GM18498 (cell line): ENCODE results near the gene XPO5.
"Not testable (repeated sequence)": the region's sequence is repeated elsewhere in the genome, so short reads cannot be mapped to it uniquely, and the experiment has no call there.

Experiments
- ATAC-seq: cut with Tn5 transposase; IDR thresholded peaks from one replicate; pipeline ENCODE4 v1.9.1; 2021; ENCODE audit warnings: mild to moderate bottlenecking, moderate library complexity; ENCODE audit not compliant: unreplicated experiment

XPO5 gene

DNA sequence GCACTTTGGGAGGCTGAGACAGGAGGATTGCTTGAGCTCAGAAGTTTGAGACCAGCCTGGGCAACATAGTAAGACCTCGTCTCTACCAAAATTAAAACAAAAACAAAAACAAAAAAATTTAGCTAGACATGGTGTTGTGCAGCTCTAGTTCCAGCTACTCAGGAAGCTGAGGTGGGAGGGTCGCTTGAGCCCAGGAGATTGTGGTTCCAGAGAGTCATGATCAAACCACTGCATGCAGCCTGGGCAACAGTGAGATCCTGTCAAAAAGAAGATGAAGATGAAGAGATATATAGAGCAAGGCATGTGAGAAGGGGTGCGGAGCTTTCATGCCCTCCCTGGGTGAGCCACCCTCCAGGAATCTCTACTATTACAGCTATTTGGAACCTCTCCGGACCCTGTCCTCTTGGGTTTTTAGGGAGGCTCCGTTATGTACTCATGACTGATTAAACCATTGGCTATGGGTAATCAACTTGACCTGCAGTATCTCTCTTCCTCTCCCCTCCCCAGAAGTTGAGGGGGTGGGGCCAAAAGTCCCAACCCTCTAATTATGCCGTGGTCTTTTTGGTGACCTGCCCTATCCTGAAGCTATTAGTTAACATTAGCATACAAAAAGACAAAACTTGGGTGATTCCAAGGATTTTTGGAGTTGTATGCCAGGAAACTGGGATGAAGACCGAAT is 9.2 kb upstream of the XPO5 start:
- ATAC-seq = no peak

DNA sequence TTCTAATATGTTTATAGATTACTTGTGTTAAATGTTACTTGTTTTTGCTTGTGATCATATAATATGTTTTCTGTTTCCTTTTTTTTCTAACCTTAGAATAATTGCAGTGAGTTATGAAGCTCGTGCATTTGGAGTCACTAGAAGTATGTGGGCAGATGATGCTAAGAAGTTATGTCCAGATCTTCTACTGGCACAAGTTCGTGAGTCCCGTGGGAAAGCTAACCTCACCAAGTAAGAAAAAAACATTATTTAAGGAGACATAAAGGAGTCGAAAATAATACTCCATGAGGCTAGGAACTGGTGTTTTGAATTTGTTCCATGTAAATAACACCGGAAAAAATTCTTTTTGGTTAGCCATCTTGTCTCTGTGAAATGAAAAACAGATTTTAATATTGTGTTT is 7.1 kb upstream of the XPO5 start:
- no peak for ATAC-seq

DNA sequence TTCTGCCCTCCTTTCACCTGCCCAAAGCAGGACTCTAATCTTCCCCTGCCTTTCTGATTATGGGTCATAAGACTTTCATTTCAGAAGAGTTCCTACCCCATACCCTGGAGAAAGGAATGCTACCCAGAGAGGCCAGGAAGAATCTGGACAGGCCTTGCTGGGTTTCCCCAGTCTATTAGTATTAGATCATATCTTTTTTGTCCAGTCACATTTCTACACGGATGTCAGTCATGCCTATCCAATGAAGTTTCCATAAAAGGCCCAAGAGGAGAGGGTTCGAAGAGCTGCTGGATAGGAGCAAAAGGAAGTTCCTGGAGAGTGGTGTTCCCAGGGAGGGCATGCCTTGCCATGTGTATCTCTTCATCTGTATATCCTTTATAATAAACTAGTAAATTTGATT is 3.3 kb upstream of the XPO5 start:
- no peak for ATAC-seq

DNA sequence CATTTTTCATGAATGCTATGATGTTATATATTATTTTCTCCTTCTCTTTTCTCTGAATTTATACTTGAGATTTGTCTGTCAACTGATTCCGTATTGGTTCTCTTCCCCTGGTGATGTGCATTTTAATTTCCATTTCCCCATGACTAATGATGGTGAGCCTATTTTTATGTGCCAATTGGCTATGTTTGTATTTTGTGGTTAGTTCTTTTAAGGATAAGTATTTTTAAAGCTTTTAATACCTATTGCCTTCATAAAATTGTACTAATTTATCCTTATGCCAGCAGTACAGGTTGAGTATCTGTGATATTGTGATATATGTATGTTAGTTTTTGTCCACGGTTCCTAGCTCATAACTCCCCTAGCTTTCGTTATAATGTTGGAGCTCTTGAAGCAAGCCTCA is 2.9 kb upstream of the XPO5 start:
- ATAC-seq = no peak

DNA sequence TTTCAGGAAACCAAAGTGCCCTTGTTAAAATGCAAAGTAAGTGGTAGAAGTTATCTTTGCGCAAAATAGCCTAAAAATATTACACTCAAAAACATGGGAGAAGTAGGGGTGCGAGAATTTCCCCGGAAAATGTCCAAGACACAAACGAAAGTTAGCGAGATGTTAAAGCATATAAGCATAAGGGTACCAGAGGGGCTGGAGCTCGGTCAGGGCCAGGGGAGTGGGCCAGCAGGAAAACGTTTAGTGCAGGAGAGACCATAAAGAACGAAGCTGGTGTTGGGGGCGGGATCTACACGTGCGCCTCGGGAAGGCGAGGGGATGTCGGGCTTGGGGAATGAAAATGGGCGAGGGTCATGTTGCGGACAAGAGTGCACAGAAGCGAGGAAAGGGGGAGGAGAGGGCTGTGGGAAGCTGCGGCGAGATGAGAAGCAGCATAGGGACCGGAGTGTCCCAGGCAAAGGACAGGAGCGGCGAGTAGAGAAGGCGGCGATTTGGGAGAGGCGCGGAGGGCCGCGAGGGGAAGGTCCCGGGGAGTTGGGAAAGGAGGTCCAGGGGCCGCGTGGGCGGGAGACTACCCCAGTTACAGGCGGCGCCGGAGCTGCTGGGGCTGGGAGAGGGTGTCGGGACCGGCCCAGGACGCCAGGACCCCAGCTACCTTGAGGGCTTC is 600 bp downstream of the XPO5 start:
- ATAC-seq = peak; percentile 25

DNA sequence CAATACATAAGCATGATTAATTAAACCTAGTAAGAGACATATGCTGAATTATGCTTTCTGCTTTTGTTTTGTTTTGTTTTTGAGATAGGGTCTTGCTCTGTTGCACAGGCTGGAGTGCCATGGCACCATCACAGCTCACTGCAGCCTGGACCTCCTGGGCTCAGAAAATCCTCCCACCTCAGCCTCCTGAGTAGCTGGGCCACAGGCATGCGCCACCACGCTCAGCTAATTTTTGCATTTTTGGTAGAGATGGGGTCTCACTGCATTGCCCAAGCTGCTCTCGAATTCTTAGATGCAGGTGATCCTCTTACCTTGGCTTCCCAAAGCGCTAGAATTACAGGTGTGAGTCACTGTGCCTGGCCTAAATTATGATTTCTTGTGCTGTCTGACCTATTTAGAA is 3.8 kb downstream of the XPO5 start:
- no peak for ATAC-seq

DNA sequence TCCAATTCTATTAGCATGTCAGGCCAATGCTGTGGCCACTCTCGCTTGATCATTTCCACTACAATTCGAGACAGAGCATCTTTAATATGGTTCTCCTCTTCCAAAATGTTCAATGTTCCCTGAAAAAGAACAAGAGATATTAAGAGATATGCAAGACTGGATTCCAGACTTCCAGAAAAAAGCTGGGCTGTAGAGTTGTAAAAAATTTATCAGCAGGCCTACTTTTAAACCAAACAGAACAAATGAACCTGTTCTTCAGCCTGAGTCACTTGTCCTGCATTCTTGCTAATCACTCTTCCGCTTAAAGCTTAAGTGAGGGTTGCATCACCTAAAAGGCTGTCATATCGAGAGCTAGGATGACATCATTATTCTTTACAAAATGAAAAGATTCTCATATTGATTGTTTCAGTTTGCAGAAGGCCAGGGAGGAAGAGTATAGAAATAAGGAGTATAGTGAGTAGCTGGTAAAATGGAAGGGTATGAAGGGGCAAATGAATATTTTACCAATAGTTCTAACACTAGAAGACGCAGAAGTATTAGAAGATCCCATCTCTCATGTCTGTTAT is 4.9 kb downstream of the XPO5 start:
- no peak for ATAC-seq

DNA sequence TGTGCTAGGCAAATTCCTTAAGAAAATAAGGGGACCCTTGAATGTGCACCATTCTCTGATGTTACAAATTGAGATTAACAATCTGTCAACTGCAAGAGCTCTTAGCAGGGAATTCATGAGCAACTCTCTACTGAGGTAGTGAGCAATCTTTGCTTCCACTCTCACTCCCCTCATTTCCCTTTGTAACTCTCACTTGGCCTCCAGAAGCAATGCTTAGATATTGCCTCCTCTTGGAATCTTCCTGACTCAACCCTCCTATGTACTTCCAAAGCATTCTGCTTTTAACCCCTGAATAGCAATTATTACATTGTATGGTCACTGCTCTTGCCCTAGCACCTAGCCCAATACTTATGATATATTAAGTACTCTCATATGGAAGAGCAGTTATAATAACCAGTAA is 16.5 kb downstream of the XPO5 start:
- no peak for ATAC-seq

DNA sequence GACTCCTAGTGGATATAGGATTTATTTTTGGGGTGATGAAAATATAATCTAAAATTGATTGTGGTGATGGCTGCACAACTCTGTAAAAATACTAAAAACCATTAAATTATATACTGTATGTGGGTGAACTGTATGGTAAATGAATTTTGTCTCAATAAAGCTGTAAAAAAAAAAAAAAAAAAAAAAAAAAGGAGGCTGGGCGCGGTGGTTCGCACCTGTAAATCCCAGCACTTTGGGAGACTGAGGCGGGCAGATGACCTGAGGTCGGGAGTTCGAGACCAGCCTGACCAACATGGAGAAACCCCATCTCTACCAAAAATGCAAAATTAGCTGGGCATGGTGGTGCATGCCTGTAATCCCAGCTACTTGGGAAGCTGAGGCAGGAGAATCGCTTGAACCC is 18.2 kb downstream of the XPO5 start:
- not testable (repeated sequence) for ATAC-seq

DNA sequence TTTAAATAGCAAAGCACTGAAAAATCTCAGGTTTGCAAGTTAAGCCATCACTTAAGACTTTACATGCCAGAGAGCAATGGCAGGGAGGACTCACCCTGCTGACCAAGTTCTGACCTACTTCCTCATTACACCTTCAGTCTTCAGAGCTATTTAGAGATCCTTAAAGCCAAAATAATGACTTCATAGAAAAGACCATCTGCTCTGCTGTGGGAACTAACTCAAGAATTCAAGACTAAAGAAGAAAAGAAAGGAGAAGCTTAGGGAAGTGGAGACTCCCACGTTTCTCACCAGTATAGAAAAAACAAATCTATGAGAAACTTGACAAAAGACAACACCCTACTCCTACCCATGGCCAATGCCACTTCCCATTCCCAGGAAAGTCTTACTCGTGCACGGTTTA is 28.6 kb downstream of the XPO5 start:
- no peak for ATAC-seq

DNA sequence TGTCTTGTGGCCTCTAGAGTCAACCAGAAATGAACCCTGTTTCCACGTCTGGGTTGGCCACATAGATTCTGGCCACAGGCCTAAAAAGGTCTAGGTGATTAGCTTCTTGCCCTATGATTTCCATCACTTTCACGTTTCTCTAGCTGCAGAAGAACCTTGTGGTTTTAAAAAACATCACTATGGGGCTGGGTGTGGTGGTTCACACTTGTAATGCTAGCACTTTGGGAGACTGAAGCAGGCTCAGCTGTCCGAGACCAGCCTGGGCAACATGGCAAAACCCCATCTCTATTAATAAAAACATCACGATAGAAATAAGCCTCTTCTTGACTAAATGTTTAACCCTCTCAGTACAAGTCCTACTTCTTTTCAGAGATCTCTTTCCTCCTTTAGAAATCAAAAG is 31.4 kb downstream of the XPO5 start:
- peak; percentile 57 for ATAC-seq

DNA sequence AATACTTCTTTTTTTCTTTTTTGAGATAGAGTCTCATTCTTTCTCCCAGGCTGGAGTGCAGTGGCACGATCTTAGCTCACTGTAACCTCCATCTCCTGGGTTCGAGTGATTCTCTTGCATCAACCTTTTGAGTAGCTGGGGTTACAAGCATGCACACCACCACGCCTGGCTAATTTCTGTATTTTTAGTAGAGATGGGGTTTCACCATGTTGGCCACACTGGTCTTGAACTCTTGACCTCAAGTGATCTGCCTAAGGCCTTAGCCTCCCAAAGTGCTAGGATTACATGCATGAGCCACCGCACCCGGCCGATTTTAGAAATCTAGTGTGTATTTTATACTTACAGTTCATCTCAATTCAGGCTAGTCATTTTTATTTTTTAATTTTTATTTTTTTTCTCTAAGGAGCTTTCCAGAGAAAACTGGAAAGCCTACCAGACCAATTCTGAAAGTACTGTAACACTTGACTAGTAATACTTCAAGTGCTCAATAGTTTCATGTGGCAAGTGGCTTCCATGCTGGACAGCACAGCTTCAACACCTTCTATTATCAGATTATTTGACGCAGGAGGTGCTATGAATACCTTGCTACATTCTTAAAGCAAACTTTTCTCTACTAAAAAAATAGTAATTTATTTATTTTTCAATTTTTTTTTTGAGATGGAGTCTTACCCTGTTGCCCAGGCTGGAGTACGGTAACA is 33.9 kb downstream of the XPO5 start:
- ATAC-seq = peak; percentile 51

DNA sequence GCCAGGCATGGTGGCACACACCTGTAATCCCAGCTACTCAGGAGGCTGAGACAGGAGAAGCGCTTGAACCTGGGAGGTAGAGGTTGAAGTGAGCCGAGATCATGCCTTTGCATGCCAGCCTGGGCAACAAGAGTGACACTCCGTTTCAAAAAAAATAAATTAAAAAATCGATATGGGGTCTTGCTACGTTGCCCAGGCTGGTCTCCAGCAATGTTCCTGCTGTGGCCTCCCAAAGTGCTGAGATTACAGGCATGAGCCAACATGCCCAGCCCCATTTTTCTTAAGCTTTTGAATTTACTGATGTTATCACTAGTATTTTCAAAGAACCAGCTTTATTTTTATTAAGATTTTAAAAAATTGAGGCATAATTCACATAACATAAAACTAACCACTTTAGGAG is 35.3 kb downstream of the XPO5 start:
- ATAC-seq = no peak

DNA sequence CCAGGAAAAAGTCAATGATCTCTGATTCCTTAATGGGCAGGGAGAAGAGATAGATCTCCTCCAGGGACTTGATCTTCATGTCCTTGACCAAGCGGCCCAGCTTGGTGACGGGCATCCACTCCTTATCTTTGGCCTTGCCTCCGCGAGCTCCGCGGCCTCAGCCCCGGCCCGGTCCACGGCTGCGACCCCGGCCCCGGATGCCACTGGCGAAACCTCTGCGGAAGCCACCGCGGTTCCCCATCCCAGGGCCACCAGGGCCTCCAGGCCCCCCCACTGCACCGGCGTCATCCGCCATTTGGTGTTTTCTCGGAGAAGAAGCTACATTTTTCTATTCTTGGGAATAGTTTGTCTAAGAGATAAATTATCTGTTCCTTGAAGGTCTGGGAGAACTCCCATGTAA is 36.4 kb downstream of the XPO5 start:
- not testable (repeated sequence) for ATAC-seq

DNA sequence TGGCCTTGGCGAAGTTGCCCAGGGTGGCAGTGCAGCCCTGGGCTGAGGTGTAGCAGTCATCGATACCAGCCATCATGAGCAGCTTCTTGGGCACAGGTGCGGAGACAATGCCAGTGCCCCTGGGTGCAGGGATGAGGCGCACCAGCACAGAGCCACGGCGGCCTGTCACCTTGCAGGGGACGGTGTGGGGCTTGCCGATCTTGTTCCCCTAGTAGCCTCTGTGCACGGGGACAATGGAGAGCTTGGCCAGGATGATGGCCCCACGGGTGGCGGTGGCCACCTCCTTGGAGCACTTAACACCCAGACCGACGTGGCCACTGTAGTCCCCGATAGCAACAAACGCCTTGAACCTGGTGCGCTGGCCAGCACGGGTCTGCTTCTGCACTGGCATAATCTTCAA is 36.9 kb downstream of the XPO5 start:
- not testable (repeated sequence) for ATAC-seq

DNA sequence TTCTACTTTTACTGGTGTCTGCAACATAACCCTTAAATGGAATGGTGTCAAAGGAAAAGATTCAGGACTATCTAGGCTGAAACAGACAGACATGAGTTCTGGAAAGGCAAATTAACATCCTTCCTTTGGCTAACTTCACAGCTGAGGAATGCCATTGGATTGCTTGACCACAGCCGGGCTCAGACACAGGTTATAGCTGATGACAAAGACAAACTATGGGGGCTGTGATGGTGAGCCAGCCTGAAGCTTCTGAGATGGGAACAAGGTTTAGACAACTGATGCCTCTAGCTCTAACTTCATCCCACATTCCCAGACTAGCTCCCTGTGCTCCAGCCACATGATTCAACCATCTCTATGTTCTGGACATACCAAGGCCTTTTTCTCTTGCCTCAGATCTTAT is 43.6 kb downstream of the XPO5 start:
- no peak for ATAC-seq

DNA sequence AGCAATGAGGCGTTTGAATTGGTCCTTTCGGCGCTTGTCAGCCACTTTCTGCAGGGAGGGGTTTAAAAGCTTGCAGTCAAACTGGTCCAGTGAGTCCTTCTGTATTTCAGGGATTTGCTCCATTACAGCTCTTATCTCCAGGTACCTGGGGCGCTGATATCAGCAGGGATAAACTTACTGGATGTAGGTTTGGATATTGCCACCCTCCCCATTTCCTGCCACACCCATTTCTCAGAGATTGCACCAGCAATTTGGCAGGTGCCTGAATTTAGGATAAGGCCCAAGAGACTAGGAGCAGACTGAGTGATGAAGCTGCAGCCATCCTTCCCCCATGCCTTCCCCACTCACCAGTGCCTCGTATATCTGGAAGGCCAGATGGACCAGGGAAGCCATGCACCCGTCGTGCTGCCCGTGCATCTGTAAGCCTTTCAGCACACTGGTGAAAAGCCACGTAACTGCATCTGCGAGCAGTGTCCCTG is 51.3 kb downstream of the XPO5 start:
- ATAC-seq = no peak

DNA sequence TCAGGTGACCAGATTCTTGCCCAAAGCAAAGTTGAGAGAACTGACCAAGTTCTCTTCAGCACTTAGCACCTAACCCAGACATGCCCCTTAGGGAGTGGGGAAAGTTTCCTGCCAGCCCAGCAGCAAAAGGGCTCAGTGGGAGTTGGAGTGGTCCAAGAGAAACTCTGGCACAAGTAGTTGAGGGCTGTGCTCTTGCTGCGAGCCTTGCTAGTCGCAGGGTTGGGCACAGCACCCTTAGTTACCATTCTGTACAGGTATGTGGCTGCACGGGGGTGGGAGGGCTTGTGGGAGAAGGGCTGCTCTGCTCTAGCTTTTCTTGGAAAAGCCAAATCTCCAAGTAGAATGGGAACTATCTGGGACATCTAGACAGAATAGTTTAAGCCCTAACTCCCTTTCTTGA is 52.6 kb downstream of the XPO5 start:
- no peak for ATAC-seq

DNA sequence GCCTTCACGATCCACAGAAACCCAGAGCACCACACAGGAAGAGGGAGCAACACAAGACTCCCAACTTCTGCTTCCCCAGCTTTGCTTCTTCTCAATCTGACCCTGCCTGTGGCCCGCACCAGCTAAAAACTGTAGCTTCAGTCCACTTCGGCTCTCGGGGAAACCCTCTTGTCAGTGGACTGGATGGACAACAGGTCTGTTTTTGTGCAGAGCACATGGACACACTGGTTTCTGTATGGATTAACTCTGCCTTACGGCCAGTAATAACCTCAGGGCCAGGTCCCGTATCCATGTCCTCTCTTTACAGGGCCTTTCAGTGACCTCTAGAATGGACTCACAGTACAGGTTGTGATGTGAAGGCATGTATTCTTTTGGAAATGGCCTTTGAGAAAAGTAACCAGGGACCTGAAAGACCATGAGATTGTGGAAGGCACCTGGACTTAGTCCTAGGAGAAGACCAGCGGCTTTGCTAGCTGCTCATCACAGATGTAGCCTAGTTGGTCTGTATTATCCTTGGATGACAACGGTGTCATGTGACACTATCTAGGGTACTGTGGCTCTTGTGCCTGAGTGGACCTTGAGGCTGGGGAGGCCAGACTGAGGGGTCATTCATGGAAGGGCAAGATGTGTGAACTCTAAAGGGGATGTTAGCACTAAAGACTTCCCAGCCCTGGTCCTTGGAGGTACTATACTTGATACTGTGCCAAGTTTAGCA is 53.1 kb downstream of the XPO5 start:
- ATAC-seq = no peak

DNA sequence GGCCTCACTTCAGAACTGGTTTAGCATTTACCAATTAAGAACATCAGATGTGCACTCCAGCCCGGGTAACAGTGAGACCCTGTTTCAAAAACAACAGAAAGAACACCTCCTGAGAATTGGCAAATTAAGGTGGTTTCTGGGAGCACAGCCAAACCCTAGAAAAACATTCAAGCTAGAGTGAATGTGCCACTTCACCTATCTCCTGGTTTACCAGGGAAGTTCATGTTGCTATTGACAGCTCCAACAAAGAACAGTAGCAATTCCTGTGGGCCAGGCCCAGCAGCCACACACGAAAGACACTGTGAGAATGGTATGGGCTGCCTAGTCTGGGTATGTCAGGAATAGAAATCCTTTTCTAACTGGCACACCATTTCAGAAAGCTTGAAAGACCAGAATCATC is 54.0 kb downstream of the XPO5 start:
- no peak for ATAC-seq

DNA sequence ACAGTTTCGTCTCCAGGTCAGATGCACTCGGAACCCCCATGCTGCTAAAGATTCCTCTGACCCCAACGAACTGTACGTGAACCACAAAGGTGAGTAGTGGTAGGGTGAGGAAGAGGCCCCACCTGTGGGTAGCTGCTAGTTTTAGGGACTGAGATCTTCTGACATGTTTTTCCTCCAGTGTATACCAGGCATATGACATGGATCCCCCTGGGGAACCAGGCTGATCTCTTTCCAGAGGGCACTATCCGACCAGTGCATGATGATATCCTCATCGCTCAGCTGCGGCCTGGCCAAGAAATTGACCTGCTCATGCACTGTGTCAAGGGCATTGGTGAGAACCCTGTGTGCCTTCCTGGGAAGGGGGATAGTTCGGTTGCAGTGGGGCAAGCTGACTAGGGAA is 55.7 kb downstream of the XPO5 start:
- ATAC-seq = no peak
